IMR-90 (cell line): ENCODE measurements around the gene PSAP. TPM values are rescaled to one million over a fixed set of nuclear protein-coding genes. Genes with fewer than 3 reads are reported as not detected.

Experiments
- ATAC-seq: fragments of 200-7000 bp; cut with Tn5 transposase; 2 replicates; pipeline ENCODE4 v1.9.1; 2020; ENCODE audit warnings: low read depth, mild to moderate bottlenecking, moderate library complexity
- BruUV-seq: library from RNA; stranded (reverse); fragments of 400-500 nt; replicated peaks from 2 replicates; lab custom pipeline; 2021; lab: Mats Ljungman, UMichigan
- CTCF ChIA-PET: fragments of 300-600 bp; formaldehyde crosslinking; extraction: SDS; loops from one replicate; lab custom pipeline; 2021; ENCODE audit warnings: antibody characterized with exemption; lab: Yijun Ruan, JAX
- POLR2A ChIA-PET: fragments of 300-600 bp; sonication (Branson Sonifier 250); formaldehyde crosslinking; loops from one replicate; lab custom pipeline; 2022; ENCODE audit warnings: antibody characterized with exemption; ENCODE audit not compliant: unreplicated experiment; lab: Charles Lee
- DNase-seq: peaks from one replicate; pipeline ENCODE4 v3.0.0; 2013
- H2AFZ ChIP-seq: replicated peaks from 2 replicates; pipeline ENCODE3; 2013; ENCODE audit warnings: low read length, mild to moderate bottlenecking; ENCODE audit not compliant: poor library complexity
- H2AK5ac ChIP-seq: 2 replicates; pipeline ENCODE4 v1.6.1; 2013; ENCODE audit warnings: low read depth, low read length, inconsistent platforms
- H2AK9ac ChIP-seq: replicated peaks from 2 replicates; pipeline ENCODE3; 2013; ENCODE audit warnings: mild to moderate bottlenecking, low read depth, low read length, moderate library complexity; ENCODE audit not compliant: poor library complexity
- H2BK120ac ChIP-seq: 2 replicates; pipeline ENCODE4 v1.6.1; 2013; ENCODE audit warnings: low read depth, low read length, inconsistent platforms
- H2BK15ac ChIP-seq: 3 replicates; pipeline ENCODE4 v1.6.1; 2013; ENCODE audit warnings: low read depth, low read length, inconsistent platforms
- H2BK20ac ChIP-seq: 2 replicates; pipeline ENCODE4 v1.6.1; 2013; ENCODE audit warnings: low read depth, mild to moderate bottlenecking, inconsistent platforms, low read length, moderate library complexity
- H2BK5ac ChIP-seq: 2 replicates; pipeline ENCODE4 v1.6.1; 2013; ENCODE audit warnings: mild to moderate bottlenecking, low read depth, low read length, inconsistent platforms; ENCODE audit not compliant: poor library complexity, severe bottlenecking
- H3K14ac ChIP-seq: replicated peaks from 2 replicates; pipeline ENCODE4 v1.6.1; 2013; ENCODE audit warnings: low read depth, low read length, inconsistent platforms
- H3K18ac ChIP-seq: 2 replicates; pipeline ENCODE4 v1.6.1; 2013; ENCODE audit warnings: low read depth, low read length, control low read depth
- H3K23ac ChIP-seq: 2 replicates; pipeline ENCODE4 v1.6.1; 2013; ENCODE audit warnings: low read depth, low read length, inconsistent platforms
- H3K27ac ChIP-seq: 2 replicates; pipeline ENCODE4 v1.5.1; 2013; ENCODE audit warnings: mild to moderate bottlenecking, control low read depth, low read length; ENCODE audit not compliant: insufficient read depth
- H3K27me3 ChIP-seq: 2 replicates; pipeline ENCODE4 v1.6.1; 2013; ENCODE audit warnings: low read length; ENCODE audit not compliant: control insufficient read depth, insufficient read depth
- H3K36me3 ChIP-seq: 2 replicates; pipeline ENCODE4 v1.6.1; 2013; ENCODE audit warnings: low read length, mixed read lengths; ENCODE audit not compliant: control insufficient read depth, insufficient read depth
- H3K4ac ChIP-seq: 2 replicates; pipeline ENCODE4 v1.6.1; 2013; ENCODE audit warnings: low read depth, low read length, inconsistent platforms
- H3K4me1 ChIP-seq: 2 replicates; pipeline ENCODE4 v1.6.1; 2013; ENCODE audit warnings: low read length, mixed read lengths; ENCODE audit not compliant: control insufficient read depth, insufficient read depth
- H3K4me2 ChIP-seq: 2 replicates; pipeline ENCODE4 v1.6.1; 2013; ENCODE audit warnings: low read depth, mild to moderate bottlenecking, control low read depth, low read length, moderate library complexity
- H3K4me3 ChIP-seq: 2 replicates; pipeline ENCODE4 v1.5.1; 2013; ENCODE audit warnings: low read depth, mild to moderate bottlenecking, control low read depth, low read length, moderate library complexity; ENCODE audit not compliant: insufficient read depth
- H3K56ac ChIP-seq: 2 replicates; pipeline ENCODE4 v1.6.1; 2013; ENCODE audit warnings: low read length, inconsistent platforms; ENCODE audit not compliant: insufficient read depth; ENCODE audit errors: extremely low read depth
- H3K79me1 ChIP-seq, 2 experiments: 2 replicates each; pipeline ENCODE4 v1.6.1; 2013; ENCODE audit warnings: low read length in 2 of 2, inconsistent platforms in 1 of 2, low read depth in 1 of 2
- H3K9ac ChIP-seq: 2 replicates; pipeline ENCODE4 v1.6.1; 2013; ENCODE audit warnings: low read depth, low read length, control low read depth
- H3K9me1 ChIP-seq: 2 replicates; pipeline ENCODE4 v1.6.1; 2013; ENCODE audit warnings: low read length, inconsistent platforms; ENCODE audit not compliant: insufficient read depth
- H3K9me3 ChIP-seq: 2 replicates; pipeline ENCODE4 v1.6.1; 2013; ENCODE audit warnings: low read length; ENCODE audit not compliant: control insufficient read depth, insufficient read depth
- H4K20me1 ChIP-seq: 2 replicates; pipeline ENCODE4 v1.6.1; 2013; ENCODE audit warnings: low read length, inconsistent platforms; ENCODE audit not compliant: insufficient read depth
- H4K5ac ChIP-seq: 2 replicates; pipeline ENCODE4 v1.6.1; 2013; ENCODE audit warnings: mild to moderate bottlenecking, low read depth, low read length, control low read depth
- H4K8ac ChIP-seq, 2 experiments: 2 replicates each; pipeline ENCODE4 v1.6.1; 2013; ENCODE audit warnings: low read depth in 2 of 2, low read length in 2 of 2, control low read depth in 1 of 2, inconsistent platforms in 1 of 2
- H4K91ac ChIP-seq: 2 replicates; pipeline ENCODE4 v1.6.1; 2013; ENCODE audit warnings: low read depth, low read length, inconsistent platforms; ENCODE audit not compliant: insufficient read depth
- BHLHE40 ChIP-seq: fragments of 150-350 bp; IDR thresholded peaks from 2 replicates; pipeline ENCODE4 v1.6.1; 2016; ENCODE audit warnings: mild to moderate bottlenecking, low read depth, low read length
- CEBPB ChIP-seq: IDR thresholded peaks from 2 replicates; pipeline ENCODE4 v1.6.1; 2012; ENCODE audit warnings: low read depth, low read length, improper control_type of control experiment
- CHD1 ChIP-seq: IDR thresholded peaks from 2 replicates; pipeline ENCODE4 v1.6.1; 2012; ENCODE audit warnings: low read depth, low read length, improper control_type of control experiment
- CTCF ChIP-seq: conservative IDR thresholded peaks from 2 replicates; pipeline ENCODE4 v1.5.1; 2012; ENCODE audit warnings: mild to moderate bottlenecking, low read depth, low read length, improper control_type of control experiment
- ELK1 ChIP-seq: fragments of 150-350 bp; IDR thresholded peaks from 2 replicates; pipeline ENCODE4 v1.6.1; 2016; ENCODE audit warnings: low read depth, mild to moderate bottlenecking, low read length, moderate library complexity, borderline replicate concordance
- FOS ChIP-seq: fragments of 150-350 bp; IDR thresholded peaks from 2 replicates; pipeline ENCODE4 v1.6.1; 2016; ENCODE audit warnings: low read depth, low read length
- MAFK ChIP-seq: IDR thresholded peaks from 2 replicates; pipeline ENCODE4 v1.6.1; 2012; ENCODE audit warnings: low read depth, low read length, improper control_type of control experiment
- MAZ ChIP-seq: IDR thresholded peaks from 2 replicates; pipeline ENCODE4 v1.6.1; 2012; ENCODE audit warnings: low read depth, mild to moderate bottlenecking, low read length, improper control_type of control experiment, moderate library complexity, borderline replicate concordance
- MXI1 ChIP-seq: IDR thresholded peaks from 2 replicates; pipeline ENCODE4 v1.6.1; 2012; ENCODE audit warnings: low read depth, mild to moderate bottlenecking, low read length, moderate library complexity, borderline replicate concordance
- NFE2L2 ChIP-seq: fragments of 150-350 bp; IDR thresholded peaks from 2 replicates; pipeline ENCODE4 v1.6.1; 2016; ENCODE audit warnings: low read depth, mild to moderate bottlenecking, low read length
- POLR2A ChIP-seq: IDR thresholded peaks from 2 replicates; pipeline ENCODE4 v1.6.1; 2012; ENCODE audit warnings: mild to moderate bottlenecking, low read depth, low read length
- RAD21 ChIP-seq: IDR thresholded peaks from 2 replicates; pipeline ENCODE4 v1.6.1; 2012; ENCODE audit warnings: low read length, improper control_type of control experiment
- RCOR1 ChIP-seq: IDR thresholded peaks from 2 replicates; pipeline ENCODE4 v1.6.1; 2012; ENCODE audit warnings: mild to moderate bottlenecking, low read length, improper control_type of control experiment; ENCODE audit not compliant: insufficient replicate concordance
- RFX5 ChIP-seq: IDR thresholded peaks from 2 replicates; pipeline ENCODE4 v1.8.0; 2012; ENCODE audit warnings: low read depth, mild to moderate bottlenecking, low read length, moderate library complexity
- SMC3 ChIP-seq: fragments of 150-350 bp; IDR thresholded peaks from 2 replicates; pipeline ENCODE4 v1.6.1; 2016; ENCODE audit warnings: low read depth, mild to moderate bottlenecking, antibody characterized with exemption, low read length, moderate library complexity
- USF2 ChIP-seq: fragments of 150-350 bp; IDR thresholded peaks from 2 replicates; pipeline ENCODE4 v1.6.1; 2017; ENCODE audit warnings: mild to moderate bottlenecking, antibody characterized with exemption, low read length, low read depth
- WGBS, 2 experiments: methylation state at CpG; one replicate each; pipeline versions ENCODE4 v1.1.5 to v1.1.7; 2013; ENCODE audit warnings: missing lambda C conversion rate in 2 of 2; ENCODE audit not compliant: insufficient read length in 1 of 2; ENCODE audit errors: extremely low coverage in 2 of 2; 5-methylcytosine and 5-hydroxymethylcytosine counted together
- dilution Hi-C: fragments of 300-500 bp; cut with HindIII; formaldehyde crosslinking; loops from one replicate; pipeline ENCODE4 v1.14.3; 2018; ENCODE audit warnings: low sequenced_read_pairs; ENCODE audit not compliant: unreplicated experiment
- in situ Hi-C: fragments of 300-500 bp; cut with MboI; formaldehyde crosslinking; loops from 3 replicates; pipeline ENCODE4 v1.14.3; 2019; ENCODE audit warnings: low sequenced_read_pairs, inconsistent platforms, mixed read lengths
- intact Hi-C: fragments of 100-400 bp; cut with micrococcal nuclease; formaldehyde crosslinking; loops from 2 replicates; pipeline ENCODE4 v1.10.0; 2022
- polyA plus RNA-seq, 3 experiments: library from polyadenylated mRNA; depleted of rRNA; stranded (reverse); fragments of >200 nt; gene quantifications; 2 replicates each; pipeline ENCODE4 v1.2.3, GENCODE V29; 2012; ENCODE audit warnings: low replicate concordance in 1 of 3
- total RNA-seq: library from RNA; depleted of rRNA; stranded (reverse); fragments of >200 nt; gene quantifications from 2 replicates; pipeline ENCODE4 v1.2.3, GENCODE V29; 2012

The PSAP gene
- total and polyA plus RNA-seq, 2 of the 4 experiments (the other 2 are of a cell fraction) = 216 to 876 TPM

- BruUV-seq = no TSS peak
- WGBS, 2 experiments = 50% methylated on average over 1 of the region's 6 CpGs; no CpG with 5 or more reads in 1 of the 2 experiments
- Histone ChIP-seq H3K9me3 (no peaks in the 10 kb centered on the region), H4K91ac (no peak overlapping the region), H3K23ac (no peak overlapping the region), H3K27me3 (peaks cover 54% of the 10 kb centered on the region), H3K14ac (no peak overlapping the region), H3K4me2 (no peak overlapping the region), H3K27ac (no peak overlapping the region), H4K8ac (no peak overlapping the region), H3K9me1 (no peaks in the 10 kb centered on the region; the same call in 1 of the 2 replicates), H3K4me1 (no peaks in the 10 kb centered on the region), H3K9ac (no peak overlapping the region), H2BK120ac (no peak overlapping the region), H2AK9ac (no peak overlapping the region), H3K4me3 (no peak overlapping the region), H2AFZ (no peak overlapping the region), H4K5ac (no peak overlapping the region), H2BK15ac (no peak overlapping the region), H3K79me1 (no peaks in the 10 kb centered on the region), H3K4ac (no peak overlapping the region), H2BK20ac (no peak overlapping the region), H2AK5ac (no peak overlapping the region), H4K20me1 (no peaks in the 10 kb centered on the region), H3K36me3 (no peaks in the 10 kb centered on the region), H3K56ac (no peak overlapping the region), H2BK5ac (no peak overlapping the region), H3K18ac (no peak overlapping the region)
- TF ChIP-seq NFE2L2 (no peak), RCOR1 (no peak), RFX5 (no peak), CEBPB (no peak), CTCF (no peak), POLR2A (no peak), USF2 (no peak), MAFK (no peak), BHLHE40 (no peak), SMC3 (no peak), RAD21 (no peak), CHD1 (no peak), MAZ (no peak), ELK1 (no peak), FOS (no peak), MXI1 (no peak)
- intact Hi-C loops (no loop called here), dilution Hi-C loops (no loop called here), in situ Hi-C loops (no loop called here)
- no peak for DNase-seq
- no peak for ATAC-seq
- ChIA-PET CTCF (no interaction called here), POLR2A (no interaction called here)
These were observed 71.4 kb downstream of the PSAP start for GRCh38 chr10:71779641-71780040.
